Caco-2 (cell line): Measurements from ENCODE around the gene DGKI. TPM values are rescaled to one million over a fixed set of nuclear protein-coding genes. Genes with fewer than 3 reads are reported as not detected.

Source experiments
- BruUV-seq: library from RNA; stranded (reverse); fragments of 400-500 nt; replicated peaks from 2 replicates; lab custom pipeline; 2021; lab: Mats Ljungman, UMichigan
- CTCF ChIA-PET: fragments of 300-600 bp; sonication (Branson Sonifier 250); formaldehyde crosslinking; loops from one replicate; lab custom pipeline; 2022; ENCODE audit warnings: antibody characterized with exemption; lab: Charles Lee
- POLR2A ChIA-PET: fragments of 300-600 bp; sonication (Branson Sonifier 250); formaldehyde crosslinking; loops from one replicate; lab custom pipeline; 2022; ENCODE audit warnings: antibody characterized with exemption; lab: Charles Lee
- DNase-seq, 2 experiments: peaks; one replicate each; pipeline versions ENCODE4 v3.0.0 to v3.0.0-alpha.2; 2020 to 2022
- H3K27me3 ChIP-seq: replicated peaks from 2 replicates; pipeline ENCODE4 v1.6.0; 2011; ENCODE audit warnings: low read length; ENCODE audit not compliant: control insufficient read depth, insufficient read depth
- H3K36me3 ChIP-seq: 2 replicates; pipeline ENCODE4 v1.5.1; 2011; ENCODE audit warnings: low read length; ENCODE audit not compliant: control insufficient read depth, insufficient read depth
- H3K4me1 ChIP-seq: fragments of 250-450 bp; sonication (Bioruptor Pico); 2 replicates; pipeline ENCODE4 v1.5.1; 2020; ENCODE audit warnings: mild to moderate bottlenecking
- H3K4me3 ChIP-seq: 2 replicates; pipeline ENCODE4 v1.5.1; 2011; ENCODE audit warnings: low read depth, mild to moderate bottlenecking, control low read depth, low read length
- H3K9me3 ChIP-seq: fragments of 250-450 bp; sonication (Bioruptor Pico); 2 replicates; pipeline ENCODE4 v1.5.1; 2020; ENCODE audit warnings: mild to moderate bottlenecking, moderate library complexity
- H3K27ac Mint-ChIP-seq: one replicate; pipeline ENCODE4 v1.8.0; 2022; ENCODE audit warnings: mixed read lengths; ENCODE audit not compliant: unreplicated experiment
- H3K27me3 Mint-ChIP-seq: one replicate; pipeline ENCODE4 v1.8.0; 2022; ENCODE audit warnings: mixed read lengths; ENCODE audit not compliant: insufficient read depth, unreplicated experiment
- H3K36me3 Mint-ChIP-seq: one replicate; pipeline ENCODE4 v1.8.0; 2022; ENCODE audit warnings: mild to moderate bottlenecking, mixed read lengths; ENCODE audit not compliant: insufficient read depth, unreplicated experiment
- H3K4me1 Mint-ChIP-seq: one replicate; pipeline ENCODE4 v1.8.0; 2022; ENCODE audit warnings: low read depth, mixed read lengths; ENCODE audit not compliant: unreplicated experiment
- H3K4me3 Mint-ChIP-seq: one replicate; pipeline ENCODE4 v1.8.0; 2022; ENCODE audit warnings: mild to moderate bottlenecking, moderate library complexity, mixed read lengths; ENCODE audit not compliant: unreplicated experiment
- H3K9me3 Mint-ChIP-seq: one replicate; pipeline ENCODE4 v1.8.0; 2022; ENCODE audit warnings: mixed read lengths; ENCODE audit not compliant: unreplicated experiment
- intact Hi-C: fragments of 100-400 bp; cut with micrococcal nuclease; formaldehyde crosslinking; loops from one replicate; pipeline ENCODE4 v1.10.0; 2022; ENCODE audit not compliant: unreplicated experiment
- total RNA-seq: library from RNA; stranded (reverse); gene quantifications from 2 replicates; pipeline ENCODE4 v1.2.3, GENCODE V29; 2022
- TF ChIP-seq, protein P1 (sequence below), 2 experiments: fragments of 200-600 bp in 1 of 2; IDR thresholded peaks; 1 replicate in 1 of 2; 2 replicates in 1 of 2; pipeline versions ENCODE4 v1.5.1 to v1.8.0; 2011 to 2022; ENCODE audit warnings: antibody characterized with exemption in 1 of 2, control low read depth in 1 of 2, inconsistent platforms in 1 of 2, low read depth in 1 of 2, low read length in 1 of 2, mild to moderate bottlenecking in 1 of 2, moderate library complexity in 1 of 2; ENCODE audit not compliant: insufficient read depth in 1 of 2, severe bottlenecking in 1 of 2, unreplicated experiment in 1 of 2

Gene DGKI
- total RNA-seq, 1 experiment from 2014 or later, result 0.84 TPM

DNA sequence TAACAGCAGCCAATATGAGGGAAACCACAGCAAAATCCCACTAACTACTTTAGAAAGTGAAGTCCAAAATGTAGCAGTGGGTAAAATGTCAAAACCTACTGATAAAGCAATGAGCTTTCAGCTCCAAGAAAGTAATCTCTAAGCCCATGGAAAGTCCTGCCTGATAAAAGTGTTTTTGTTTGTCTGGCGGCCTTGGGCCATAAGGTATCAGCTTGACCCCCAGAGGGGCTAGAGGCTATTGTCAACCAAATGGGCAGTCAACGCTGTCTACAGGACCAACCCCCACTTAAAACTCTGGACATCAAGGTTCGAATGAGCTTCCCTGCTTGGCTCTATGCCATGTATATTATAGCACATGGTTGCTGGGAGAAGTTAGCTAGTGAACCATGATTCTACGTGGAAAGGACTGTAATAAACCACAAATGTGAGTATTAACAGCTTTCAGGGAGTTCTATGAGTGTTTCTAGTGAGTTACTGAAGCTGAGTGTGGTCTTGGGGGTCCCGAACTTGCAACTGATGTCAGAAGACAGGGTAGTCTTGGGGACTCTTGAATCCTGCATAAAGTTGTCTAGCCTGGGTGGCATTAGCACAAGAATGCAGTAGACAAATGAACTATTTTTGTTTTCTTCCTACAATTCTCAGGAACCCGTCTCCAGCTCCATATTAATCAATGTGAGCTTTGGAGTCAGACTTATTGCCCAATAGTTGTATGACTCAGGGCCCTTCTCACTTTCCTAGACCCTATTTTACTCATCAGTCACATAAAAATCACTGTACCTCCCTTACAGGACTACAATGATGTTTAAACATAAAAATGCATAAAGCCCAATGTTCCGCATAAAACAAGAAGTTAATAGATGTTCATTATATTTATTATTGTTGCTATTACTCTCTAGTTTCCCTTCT, 164.9 kb downstream of the DGKI start:
- no peak for DNase-seq
- ChIA-PET POLR2A (no interaction called here), CTCF (no interaction called here)
- TF ChIP-seq, protein P1, sequence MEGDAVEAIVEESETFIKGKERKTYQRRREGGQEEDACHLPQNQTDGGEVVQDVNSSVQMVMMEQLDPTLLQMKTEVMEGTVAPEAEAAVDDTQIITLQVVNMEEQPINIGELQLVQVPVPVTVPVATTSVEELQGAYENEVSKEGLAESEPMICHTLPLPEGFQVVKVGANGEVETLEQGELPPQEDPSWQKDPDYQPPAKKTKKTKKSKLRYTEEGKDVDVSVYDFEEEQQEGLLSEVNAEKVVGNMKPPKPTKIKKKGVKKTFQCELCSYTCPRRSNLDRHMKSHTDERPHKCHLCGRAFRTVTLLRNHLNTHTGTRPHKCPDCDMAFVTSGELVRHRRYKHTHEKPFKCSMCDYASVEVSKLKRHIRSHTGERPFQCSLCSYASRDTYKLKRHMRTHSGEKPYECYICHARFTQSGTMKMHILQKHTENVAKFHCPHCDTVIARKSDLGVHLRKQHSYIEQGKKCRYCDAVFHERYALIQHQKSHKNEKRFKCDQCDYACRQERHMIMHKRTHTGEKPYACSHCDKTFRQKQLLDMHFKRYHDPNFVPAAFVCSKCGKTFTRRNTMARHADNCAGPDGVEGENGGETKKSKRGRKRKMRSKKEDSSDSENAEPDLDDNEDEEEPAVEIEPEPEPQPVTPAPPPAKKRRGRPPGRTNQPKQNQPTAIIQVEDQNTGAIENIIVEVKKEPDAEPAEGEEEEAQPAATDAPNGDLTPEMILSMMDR (IDR thresholded peaks at IDR 0.05; ENCODE audit: insufficient read depth in 1 of 2, low read depth in 1 of 2, low read length in 1 of 2, severe bottlenecking in 1 of 2, unreplicated experiment in 1 of 2), result no peak
- Mint-ChIP-seq H3K4me3 (no peak overlapping the region), H3K4me1 (no peaks in the 10 kb centered on the region), H3K27ac (no peak overlapping the region), H3K27me3 (peaks cover 23% of the 10 kb centered on the region), H3K9me3 (no peaks in the 10 kb centered on the region), H3K36me3 (no peaks in the 10 kb centered on the region)
- H3K36me3 ChIP-seq, result no peaks in the 10 kb centered on the region
- H3K27me3 ChIP-seq, result 0 out of 2 replicates have a peak, but pooled peaks cover 1% of the 10 kb centered on the region
- intact Hi-C loops, result no loop called here
- no peak overlapping the region for H3K4me3 ChIP-seq
- BruUV-seq, result no TSS peak
- no peaks in the 10 kb centered on the region for H3K9me3 ChIP-seq
- H3K4me1 ChIP-seq, result no peaks in the 10 kb centered on the region

DNA sequence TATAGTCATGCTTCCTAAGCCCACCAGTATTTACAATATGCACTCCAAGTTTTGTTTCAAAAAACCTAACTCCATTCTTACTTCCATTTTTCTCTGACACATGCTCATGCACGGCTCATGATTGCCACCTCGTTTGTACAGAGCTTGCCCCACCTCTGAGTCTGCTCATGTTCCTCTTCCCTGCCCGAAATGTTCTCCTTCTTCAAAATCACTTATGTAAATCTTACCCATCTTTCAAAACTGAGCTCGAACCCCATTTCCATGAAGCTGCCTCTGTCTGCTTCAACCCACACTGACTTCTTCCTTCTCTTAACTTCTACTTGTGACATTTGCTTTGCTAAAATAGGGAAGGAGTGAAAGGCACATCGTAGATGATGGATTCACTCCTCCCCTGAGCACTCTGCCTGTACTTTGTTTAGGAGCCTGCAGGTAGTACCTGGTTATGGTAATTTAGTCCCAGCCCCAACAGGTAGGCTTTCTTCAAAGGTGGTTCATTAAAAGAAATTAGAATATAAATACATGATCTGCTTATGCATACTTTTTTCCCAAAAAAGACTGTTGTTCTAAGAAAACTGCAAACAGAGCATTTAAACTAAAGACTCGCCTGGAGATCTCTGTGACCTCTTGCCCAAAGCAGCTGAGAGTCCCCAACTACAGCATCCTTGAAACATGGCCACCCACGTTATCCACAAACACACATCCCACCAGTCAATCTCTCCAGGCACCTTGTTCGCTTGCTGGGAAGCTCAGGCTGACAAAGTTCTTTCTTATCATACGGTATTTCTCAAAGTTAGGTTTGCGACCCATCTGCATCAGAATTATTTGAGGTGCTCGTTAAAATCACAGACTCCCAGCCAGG, 172.0 kb downstream of the DGKI start:
- TF ChIP-seq, protein P1 (IDR thresholded peaks at IDR 0.05; ENCODE audit: insufficient read depth in 1 of 2, low read depth in 1 of 2, low read length in 1 of 2, severe bottlenecking in 1 of 2, unreplicated experiment in 1 of 2), result no peak
- BruUV-seq, result no TSS peak

DNA sequence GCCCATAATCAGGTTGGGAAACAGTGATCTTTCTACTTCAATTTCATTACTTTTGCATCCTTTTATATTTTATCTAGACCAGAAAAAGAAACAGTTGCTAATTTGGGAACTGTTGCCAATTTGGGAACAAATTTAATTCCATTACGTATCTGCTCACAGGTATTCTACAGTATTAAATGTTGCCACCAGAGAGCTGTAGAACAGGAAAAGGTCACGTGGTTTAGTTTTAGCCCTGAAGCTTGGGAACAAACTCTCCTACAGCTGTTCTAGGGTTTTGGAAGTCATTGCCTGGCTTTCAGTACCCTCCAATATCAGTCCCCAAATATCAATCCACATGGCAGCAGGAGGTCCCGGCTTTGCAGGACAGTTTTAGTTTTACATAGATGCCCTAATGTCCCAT, 172.7 kb downstream of the DGKI start:
- Histone ChIP-seq H3K4me3 (no peak overlapping the region), H3K27me3 (no peaks in the 10 kb centered on the region; the same call in 1 of the 2 replicates), H3K4me1 (no peaks in the 10 kb centered on the region), H3K9me3 (no peaks in the 10 kb centered on the region), H3K36me3 (no peaks in the 10 kb centered on the region)
- no peaks in the 10 kb centered on the region for H3K9me3 Mint-ChIP-seq
- no peaks in the 10 kb centered on the region for H3K36me3 Mint-ChIP-seq
- intact Hi-C loops, result no loop called here
- ChIA-PET CTCF (no interaction called here), POLR2A (no interaction called here)
- no peak overlapping the region for H3K4me3 Mint-ChIP-seq
- H3K27me3 Mint-ChIP-seq, result peaks cover 18% of the 10 kb centered on the region
- H3K27ac Mint-ChIP-seq, result no peak overlapping the region
- DNase-seq, result no peak
- TF ChIP-seq, protein P1 (IDR thresholded peaks at IDR 0.05; ENCODE audit: insufficient read depth in 1 of 2, low read depth in 1 of 2, low read length in 1 of 2, severe bottlenecking in 1 of 2, unreplicated experiment in 1 of 2), result no peak
- H3K4me1 Mint-ChIP-seq, result no peaks in the 10 kb centered on the region
- BruUV-seq, result no TSS peak

More for the DNA sequence above, 172.0 kb downstream of the DGKI start:
- intact Hi-C loops, result no loop called here
- Mint-ChIP-seq H3K27ac (no peak overlapping the region), H3K27me3 (peaks cover 18% of the 10 kb centered on the region), H3K9me3 (no peaks in the 10 kb centered on the region), H3K4me3 (no peak overlapping the region), H3K36me3 (no peaks in the 10 kb centered on the region), H3K4me1 (no peaks in the 10 kb centered on the region)
- no peak overlapping the region for H3K4me3 ChIP-seq
- DNase-seq, result no peak
- H3K9me3 ChIP-seq, result no peaks in the 10 kb centered on the region
- H3K4me1 ChIP-seq, result no peaks in the 10 kb centered on the region
- H3K27me3 ChIP-seq, result no peaks in the 10 kb centered on the region; the same call in 1 of the 2 replicates
- ChIA-PET CTCF (no interaction called here), POLR2A (no interaction called here)
- H3K36me3 ChIP-seq, result no peaks in the 10 kb centered on the region
